ENCODE measurements around the gene GVQW3.
"Not testable (repeated sequence)": the region's sequence is repeated elsewhere in the genome, so short reads cannot be mapped to it uniquely, and the experiment has no call there.

The GVQW3 gene

GRCh38 chr11:76397383-76397782, 16.3 kb downstream of the GVQW3 start:
- no peak for DNase-seq
- Histone ChIP-seq H3K27me3 (ENCODE audit: insufficient read depth, low read depth, severe bottlenecking) (no peaks in the 10 kb centered on the region), H3K4me3 (ENCODE audit: low read depth, low read length) (no peak overlapping the region), H3K36me3 (no peaks in the 10 kb centered on the region), H3K27ac (no peak overlapping the region), H3K9me3 (ENCODE audit: severe bottlenecking) (no peaks in the 10 kb centered on the region)
- no peak for TF ChIP-seq CTCF (IDR thresholded peaks at IDR 0.05; ENCODE audit: low read depth, low read length)

GRCh38 chr11:76400967-76401366, 19.8 kb downstream of the GVQW3 start:
- no peak for DNase-seq

GRCh38 chr11:76401484-76401883, 20.4 kb downstream of the GVQW3 start:
- H3K36me3 ChIP-seq; DNase-seq; H3K27ac ChIP-seq; H3K27me3 ChIP-seq (ENCODE audit: insufficient read depth, low read depth, severe bottlenecking); H3K9me3 ChIP-seq (ENCODE audit: severe bottlenecking); H3K4me3 ChIP-seq (ENCODE audit: low read depth, low read length): not testable (repeated sequence)

More at GRCh38 chr11:76400967-76401366, 19.8 kb downstream of the GVQW3 start:
- H3K27me3 ChIP-seq (ENCODE audit: insufficient read depth, low read depth, severe bottlenecking), result no peaks in the 10 kb centered on the region
- no peaks in the 10 kb centered on the region for H3K9me3 ChIP-seq (ENCODE audit: severe bottlenecking)
- H3K4me3 ChIP-seq (ENCODE audit: low read depth, low read length), result no peak overlapping the region
- H3K27ac ChIP-seq, result no peak overlapping the region
- TF ChIP-seq CTCF (IDR thresholded peaks at IDR 0.05; ENCODE audit: low read depth, low read length), result no peak
- H3K36me3 ChIP-seq, result no peaks in the 10 kb centered on the region

GRCh38 chr11:76406359-76406758, 25.2 kb downstream of the GVQW3 start:
- Histone ChIP-seq H3K27me3 (ENCODE audit: insufficient read depth, low read depth, severe bottlenecking) (no peaks in the 10 kb centered on the region), H3K36me3 (no peaks in the 10 kb centered on the region), H3K4me3 (ENCODE audit: low read depth, low read length) (no peak overlapping the region), H3K9me3 (ENCODE audit: severe bottlenecking) (no peaks in the 10 kb centered on the region), H3K27ac (no peak overlapping the region)
- DNase-seq, result no peak
- no peak for TF ChIP-seq CTCF (IDR thresholded peaks at IDR 0.05; ENCODE audit: low read depth, low read length)

GRCh38 chr11:76408171-76408965, 27.2 kb downstream of the GVQW3 start:
- no peaks in the 10 kb centered on the region for H3K36me3 ChIP-seq
- DNase-seq, result peak; percentile 67
- TF ChIP-seq CTCF (IDR thresholded peaks at IDR 0.05; ENCODE audit: low read depth, low read length), result no peak
- peak overlapping the region; percentile 52; the same call in 1 of the 2 replicates for H3K27ac ChIP-seq
- H3K27me3 ChIP-seq (ENCODE audit: insufficient read depth, low read depth, severe bottlenecking), result no peaks in the 10 kb centered on the region
- H3K9me3 ChIP-seq (ENCODE audit: severe bottlenecking), result no peaks in the 10 kb centered on the region
- peak overlapping the region; percentile 15; the same call in 1 of the 2 replicates for H3K4me3 ChIP-seq (ENCODE audit: low read depth, low read length)

GRCh38 chr11:76410851-76411357, 29.8 kb downstream of the GVQW3 start:
- DNase-seq, result peak; percentile 81
- H3K27me3 ChIP-seq (ENCODE audit: insufficient read depth, low read depth, severe bottlenecking), result no peaks in the 10 kb centered on the region
- TF ChIP-seq CTCF (IDR thresholded peaks at IDR 0.05; ENCODE audit: low read depth, low read length), result peak; percentile 60
- H3K27ac ChIP-seq, result no peak overlapping the region
- no peaks in the 10 kb centered on the region for H3K36me3 ChIP-seq
- H3K4me3 ChIP-seq (ENCODE audit: low read depth, low read length), result no peak overlapping the region
- no peaks in the 10 kb centered on the region for H3K9me3 ChIP-seq (ENCODE audit: severe bottlenecking)
